ENCODE measurements around the gene HAL.
A peak's percentile ranks its signal among the peaks of the same experiment; 100 is the strongest.

The HAL gene

GRCh38 chr12:95966287-95966870 lies 29.8 kb downstream of the HAL start:
- Histone ChIP-seq H3K79me2 (ENCODE audit: insufficient read depth, low read length) (no peaks in the 10 kb centered on the region), H3K4me3 (ENCODE audit: low read depth in 1 of 2, low read length in 2 of 2) (no peak overlapping the region), H3K4me2 (ENCODE audit: insufficient read depth, low read length) (no peak overlapping the region), H3K9me3 (ENCODE audit: insufficient read depth, low read length, severe bottlenecking) (no peaks in the 10 kb centered on the region), H3K36me3 (ENCODE audit: insufficient read depth, low read length) (no peaks in the 10 kb centered on the region), H3K27ac (ENCODE audit: low read length) (no peak overlapping the region), H3K27me3 (ENCODE audit: insufficient read depth, low read length, poor library complexity) (no peaks in the 10 kb centered on the region), H3K4me1 (ENCODE audit: insufficient read depth, low read length) (no peaks in the 10 kb centered on the region), H4K20me1 (ENCODE audit: insufficient read depth, low read length) (no peaks in the 10 kb centered on the region), H2AFZ (ENCODE audit: low read depth, low read length) (no peak overlapping the region), H3K9ac (ENCODE audit: low read depth, low read length) (no peak overlapping the region)
- TF ChIP-seq CTCF (IDR thresholded peaks at IDR 0.05; ENCODE audit: borderline replicate concordance, extremely low read depth, low read length, poor library complexity, severe bottlenecking) (no peak), EZH2 (IDR thresholded peaks at IDR 0.05; ENCODE audit: borderline replicate concordance, low read depth, low read length, severe bottlenecking) (no peak)
- DNase-seq (no peak), ATAC-seq (ENCODE audit: insufficient read depth, low read depth) (no peak)

- H3K9ac ChIP-seq (ENCODE audit: low read depth, low read length): no peak overlapping the region
- H3K27me3 ChIP-seq (ENCODE audit: insufficient read depth, low read length, poor library complexity): no peaks in the 10 kb centered on the region
- H3K4me2 ChIP-seq (ENCODE audit: insufficient read depth, low read length): no peak overlapping the region
- no peak for DNase-seq
- H3K9me3 ChIP-seq (ENCODE audit: insufficient read depth, low read length, severe bottlenecking): no peaks in the 10 kb centered on the region
- H3K27ac ChIP-seq (ENCODE audit: low read length): no peak overlapping the region
- ATAC-seq (ENCODE audit: insufficient read depth, low read depth): no peak
- H2AFZ ChIP-seq (ENCODE audit: low read depth, low read length): no peak overlapping the region
- no peaks in the 10 kb centered on the region for H3K36me3 ChIP-seq (ENCODE audit: insufficient read depth, low read length)
- no peaks in the 10 kb centered on the region for H4K20me1 ChIP-seq (ENCODE audit: insufficient read depth, low read length)
- TF ChIP-seq CTCF (IDR thresholded peaks at IDR 0.05; ENCODE audit: borderline replicate concordance, extremely low read depth, low read length, poor library complexity, severe bottlenecking) (peak; percentile 8), EZH2 (IDR thresholded peaks at IDR 0.05; ENCODE audit: borderline replicate concordance, low read depth, low read length, severe bottlenecking) (no peak)
- no peaks in the 10 kb centered on the region for H3K4me1 ChIP-seq (ENCODE audit: insufficient read depth, low read length)
- no peaks in the 10 kb centered on the region for H3K79me2 ChIP-seq (ENCODE audit: insufficient read depth, low read length)
- H3K4me3 ChIP-seq (ENCODE audit: low read depth in 1 of 2, low read length in 2 of 2): no peak overlapping the region
Measured at GRCh38 chr12:95963096-95963495, 33.0 kb downstream of the HAL start.

- ATAC-seq (ENCODE audit: insufficient read depth, low read depth) (no peak), DNase-seq (no peak)
- H2AFZ ChIP-seq (ENCODE audit: low read depth, low read length): no peak overlapping the region
- H3K9me3 ChIP-seq (ENCODE audit: insufficient read depth, low read length, severe bottlenecking): no peaks in the 10 kb centered on the region
- H3K27ac ChIP-seq (ENCODE audit: low read length): no peak overlapping the region
- TF ChIP-seq CTCF (IDR thresholded peaks at IDR 0.05; ENCODE audit: borderline replicate concordance, extremely low read depth, low read length, poor library complexity, severe bottlenecking): no peak
- no peak for TF ChIP-seq EZH2 (IDR thresholded peaks at IDR 0.05; ENCODE audit: borderline replicate concordance, low read depth, low read length, severe bottlenecking)
- no peak overlapping the region for H3K9ac ChIP-seq (ENCODE audit: low read depth, low read length)
- H4K20me1 ChIP-seq (ENCODE audit: insufficient read depth, low read length): no peaks in the 10 kb centered on the region
- H3K4me3 ChIP-seq (ENCODE audit: low read depth in 1 of 2, low read length in 2 of 2): no peak overlapping the region
- H3K4me1 ChIP-seq (ENCODE audit: insufficient read depth, low read length): no peaks in the 10 kb centered on the region
- H3K27me3 ChIP-seq (ENCODE audit: insufficient read depth, low read length, poor library complexity): no peaks in the 10 kb centered on the region
- no peak overlapping the region for H3K4me2 ChIP-seq (ENCODE audit: insufficient read depth, low read length)
- H3K36me3 ChIP-seq (ENCODE audit: insufficient read depth, low read length): no peaks in the 10 kb centered on the region
- H3K79me2 ChIP-seq (ENCODE audit: insufficient read depth, low read length): no peaks in the 10 kb centered on the region
Measured at GRCh38 chr12:95962222-95962621, 33.9 kb downstream of the HAL start.

- Histone ChIP-seq H3K4me2 (ENCODE audit: insufficient read depth, low read length) (no peak overlapping the region), H3K27ac (ENCODE audit: low read length) (no peak overlapping the region), H3K9me3 (ENCODE audit: insufficient read depth, low read length, severe bottlenecking) (no peaks in the 10 kb centered on the region), H3K4me3 (ENCODE audit: low read depth in 1 of 2, low read length in 2 of 2) (no peak overlapping the region), H2AFZ (ENCODE audit: low read depth, low read length) (no peak overlapping the region), H3K79me2 (ENCODE audit: insufficient read depth, low read length) (no peaks in the 10 kb centered on the region), H4K20me1 (ENCODE audit: insufficient read depth, low read length) (no peaks in the 10 kb centered on the region), H3K36me3 (ENCODE audit: insufficient read depth, low read length) (no peaks in the 10 kb centered on the region), H3K27me3 (ENCODE audit: insufficient read depth, low read length, poor library complexity) (no peaks in the 10 kb centered on the region), H3K9ac (ENCODE audit: low read depth, low read length) (no peak overlapping the region), H3K4me1 (ENCODE audit: insufficient read depth, low read length) (no peaks in the 10 kb centered on the region)
- DNase-seq: no peak
- no peak for ATAC-seq (ENCODE audit: insufficient read depth, low read depth)
- TF ChIP-seq EZH2 (IDR thresholded peaks at IDR 0.05; ENCODE audit: borderline replicate concordance, low read depth, low read length, severe bottlenecking) (no peak), CTCF (IDR thresholded peaks at IDR 0.05; ENCODE audit: borderline replicate concordance, extremely low read depth, low read length, poor library complexity, severe bottlenecking) (no peak)
Measured at GRCh38 chr12:95960241-95960640, 35.9 kb downstream of the HAL start.

Data from DND-41 (cell line).